Peyer's patch (tissue), 4 donors: ENCODE measurements around the gene YJU2. TPM values are rescaled to one million over a fixed set of nuclear protein-coding genes. Genes with fewer than 3 reads are reported as not detected.
A peak's percentile ranks its signal among the peaks of the same experiment; 100 is the strongest.

Experiments
- DNase-seq, 3 donors: peaks; one replicate each; pipeline ENCODE4 v3.0.0-alpha.2; 2017 to 2019
- H3K27ac ChIP-seq, 4 donors: fragments of 200-600 bp; sonication (generic); one replicate each; pipeline ENCODE4 v1.5.1; 2016 to 2019
- H3K27me3 ChIP-seq, 2 donors: fragments of 200-600 bp; sonication (generic); one replicate each; pipeline ENCODE4 v1.5.1; 2019
- H3K36me3 ChIP-seq, 3 donors: fragments of 200-600 bp; sonication (generic); one replicate each; pipeline ENCODE4 v1.5.1; 2016 to 2019
- H3K4me1 ChIP-seq, 4 donors: fragments of 200-600 bp; sonication (generic); one replicate each; pipeline ENCODE4 v1.5.1; 2016 to 2019
- H3K4me3 ChIP-seq, 4 donors: fragments of 200-600 bp; sonication (generic); 1 replicate in 3 of 4; 2 replicates in 1 of 4; pipeline ENCODE4 v1.5.1; 2016 to 2019; ENCODE audit warnings: mild to moderate bottlenecking in 1 of 4
- H3K9me3 ChIP-seq, 4 donors: fragments of 200-600 bp; sonication (generic); one replicate each; pipeline ENCODE4 v1.5.1; 2016 to 2019; ENCODE audit warnings: mild to moderate bottlenecking in 1 of 4
- CTCF ChIP-seq, 6 experiments: fragments of 450-650 bp in 4 of 6; fragments of 200-600 bp in 2 of 6; sonication (generic) in 1 of 6; IDR thresholded peaks; one replicate each; pipeline ENCODE4 v1.5.1; 2017 to 2019; ENCODE audit warnings: antibody characterized with exemption in 6 of 6, mild to moderate bottlenecking in 3 of 6, moderate library complexity in 1 of 6
- POLR2A ChIP-seq, 2 donors: fragments of 450-650 bp; IDR thresholded peaks; one replicate each; pipeline ENCODE4 v1.5.1; 2017; ENCODE audit warnings: antibody characterized with exemption in 2 of 2, mild to moderate bottlenecking in 2 of 2, moderate library complexity in 2 of 2
- total RNA-seq, 4 donors: library from RNA; depleted of rRNA; stranded (reverse); fragments of >200 nt; gene quantifications; one replicate each; pipeline ENCODE4 v1.1.0, GENCODE V29; 2016

YJU2 gene
- total RNA-seq, 4 donors from 2014 or later, result 8.9 to 33.8 (median 24.1) TPM

DNA sequence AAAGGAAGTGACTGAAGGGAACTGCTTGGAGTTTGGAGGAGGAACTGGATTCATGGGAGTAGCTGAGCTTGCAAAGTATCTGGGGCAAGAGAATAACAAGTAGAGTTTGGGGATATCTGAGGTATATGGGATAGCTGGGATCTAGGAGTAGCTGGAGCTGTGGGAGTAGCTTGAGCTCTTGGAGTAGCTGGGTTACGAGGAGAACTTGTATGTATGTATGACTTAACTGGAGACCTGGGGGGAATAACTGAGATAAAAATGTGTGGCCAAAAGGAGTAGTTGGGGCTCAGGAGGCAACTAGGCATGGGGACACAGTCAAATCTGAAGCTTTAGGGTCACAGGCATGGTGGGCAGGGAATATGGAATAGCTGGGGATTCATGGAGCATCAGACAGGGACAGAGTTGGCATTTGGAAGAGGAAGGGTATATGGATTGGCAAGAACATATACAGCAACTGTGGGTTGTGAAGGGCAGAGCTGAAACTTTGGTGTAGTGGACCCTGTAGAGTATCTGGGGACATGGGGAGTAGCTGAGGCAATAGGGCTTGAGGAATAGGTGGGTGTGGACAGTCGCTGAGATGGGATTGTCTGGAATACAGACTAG lies 45.8 kb upstream of the YJU2 start:
- H3K27me3 ChIP-seq, result peaks cover 0 to 13% of the 10 kb centered on the region in 2 donors
- TF ChIP-seq CTCF (IDR thresholded peaks at IDR 0.05) (no peak), POLR2A (IDR thresholded peaks at IDR 0.05) (no peak)
- peaks cover 0 to 8% (median 0%) of the 10 kb centered on the region in 4 donors for H3K4me1 ChIP-seq
- H3K36me3 ChIP-seq, result no peaks in the 10 kb centered on the region
- no peak for DNase-seq
- no peak overlapping the region for H3K4me3 ChIP-seq
- H3K27ac ChIP-seq, result no peak overlapping the region
- H3K9me3 ChIP-seq, result no peaks in the 10 kb centered on the region

GRCh38 chr19:4201798-4202197 lies 45.1 kb upstream of the YJU2 start:
- Histone ChIP-seq H3K4me1 (peaks cover 0 to 8% (median 0%) of the 10 kb centered on the region in 4 donors), H3K9me3 (no peaks in the 10 kb centered on the region), H3K4me3 (no peak overlapping the region), H3K36me3 (no peaks in the 10 kb centered on the region), H3K27ac (no peak overlapping the region), H3K27me3 (peaks cover 0 to 13% of the 10 kb centered on the region in 2 donors)
- no peak for TF ChIP-seq CTCF (IDR thresholded peaks at IDR 0.05)
- no peak for TF ChIP-seq POLR2A (IDR thresholded peaks at IDR 0.05)
- no peak for DNase-seq

- Histone ChIP-seq H3K36me3 (no peaks in the 10 kb centered on the region), H3K9me3 (no peaks in the 10 kb centered on the region), H3K4me3 (no peak overlapping the region), H3K4me1 (no peaks in the 10 kb centered on the region), H3K27me3 (no peaks in the 10 kb centered on the region), H3K27ac (no peak overlapping the region)
- DNase-seq, result no peak
- TF ChIP-seq POLR2A (IDR thresholded peaks at IDR 0.05), result no peak
- TF ChIP-seq CTCF (IDR thresholded peaks at IDR 0.05), result peak in 3 of 6 experiments; percentile 22 to 35 (median 33)
Observed at GRCh38 chr19:4206818-4207484, 39.9 kb upstream of the YJU2 start.

- peak in 2 of 3 donors; percentile 54 to 65 for DNase-seq
- Histone ChIP-seq H3K9me3 (no peaks in the 10 kb centered on the region), H3K4me1 (no peaks in the 10 kb centered on the region), H3K4me3 (no peak overlapping the region), H3K36me3 (no peaks in the 10 kb centered on the region), H3K27ac (no peak overlapping the region), H3K27me3 (no peaks in the 10 kb centered on the region)
- TF ChIP-seq CTCF (IDR thresholded peaks at IDR 0.05) (peak in 4 of 6 experiments; percentile 33 to 59 (median 44)), POLR2A (IDR thresholded peaks at IDR 0.05) (no peak)
Observed at GRCh38 chr19:4208385-4209094, 38.3 kb upstream of the YJU2 start.

- no peak overlapping the region for H3K27ac ChIP-seq
- H3K4me1 ChIP-seq, result no peaks in the 10 kb centered on the region
- no peak overlapping the region for H3K4me3 ChIP-seq
- no peaks in the 10 kb centered on the region for H3K27me3 ChIP-seq
- DNase-seq, result no peak
- TF ChIP-seq CTCF (IDR thresholded peaks at IDR 0.05) (no peak), POLR2A (IDR thresholded peaks at IDR 0.05) (no peak)
- no peaks in the 10 kb centered on the region for H3K9me3 ChIP-seq
- H3K36me3 ChIP-seq, result no peaks in the 10 kb centered on the region
Observed at GRCh38 chr19:4210166-4210731, 36.6 kb upstream of the YJU2 start.
